Measurements from ENCODE around the gene TSPAN14.

GRCh38 chr10:80544316-80544953, 90.3 kb downstream of the TSPAN14 start:
- no peak for TF ChIP-seq POLR2A (IDR thresholded peaks at IDR 0.05; ENCODE audit: low read length)
- TF ChIP-seq GATA1 (IDR thresholded peaks at IDR 0.05; ENCODE audit: low read depth, low read length), result no peak
